OCI-LY7 (cell line): ENCODE data around the gene ST6GALNAC6.

Source experiments
- EZH2phosphoT487 ChIP-seq: fragments of 200-600 bp; sonication (generic); IDR thresholded peaks from 2 replicates; pipeline ENCODE4 v1.6.1; 2018; ENCODE audit warnings: low read depth, borderline replicate concordance, mild to moderate bottlenecking, mixed run types, antibody characterized with exemption, low read length, moderate library complexity, mixed read lengths
- TF ChIP-seq, protein P1 (sequence below): fragments of 200-600 bp; sonication (generic); conservative IDR thresholded peaks from 2 replicates; pipeline ENCODE4 v1.5.1; 2014; ENCODE audit warnings: mild to moderate bottlenecking, antibody characterized with exemption, low read length, moderate library complexity, mixed read lengths

GRCh38 chr9:127883959-127884358, 15.4 kb downstream of the ST6GALNAC6 start:
- TF ChIP-seq, protein P1, sequence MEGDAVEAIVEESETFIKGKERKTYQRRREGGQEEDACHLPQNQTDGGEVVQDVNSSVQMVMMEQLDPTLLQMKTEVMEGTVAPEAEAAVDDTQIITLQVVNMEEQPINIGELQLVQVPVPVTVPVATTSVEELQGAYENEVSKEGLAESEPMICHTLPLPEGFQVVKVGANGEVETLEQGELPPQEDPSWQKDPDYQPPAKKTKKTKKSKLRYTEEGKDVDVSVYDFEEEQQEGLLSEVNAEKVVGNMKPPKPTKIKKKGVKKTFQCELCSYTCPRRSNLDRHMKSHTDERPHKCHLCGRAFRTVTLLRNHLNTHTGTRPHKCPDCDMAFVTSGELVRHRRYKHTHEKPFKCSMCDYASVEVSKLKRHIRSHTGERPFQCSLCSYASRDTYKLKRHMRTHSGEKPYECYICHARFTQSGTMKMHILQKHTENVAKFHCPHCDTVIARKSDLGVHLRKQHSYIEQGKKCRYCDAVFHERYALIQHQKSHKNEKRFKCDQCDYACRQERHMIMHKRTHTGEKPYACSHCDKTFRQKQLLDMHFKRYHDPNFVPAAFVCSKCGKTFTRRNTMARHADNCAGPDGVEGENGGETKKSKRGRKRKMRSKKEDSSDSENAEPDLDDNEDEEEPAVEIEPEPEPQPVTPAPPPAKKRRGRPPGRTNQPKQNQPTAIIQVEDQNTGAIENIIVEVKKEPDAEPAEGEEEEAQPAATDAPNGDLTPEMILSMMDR, result no peak
- no peak for TF ChIP-seq EZH2phosphoT487
